GF-D8 (cell line): ENCODE results near the gene CAP1.
"Not testable (repeated sequence)": the region's sequence is repeated elsewhere in the genome, so short reads cannot be mapped to it uniquely, and the experiment has no call there.

Source experiments
- DNase-seq: peaks from one replicate; lab custom pipeline; 2025; lab: John Stamatoyannopoulos, UW

The CAP1 gene

DNA sequence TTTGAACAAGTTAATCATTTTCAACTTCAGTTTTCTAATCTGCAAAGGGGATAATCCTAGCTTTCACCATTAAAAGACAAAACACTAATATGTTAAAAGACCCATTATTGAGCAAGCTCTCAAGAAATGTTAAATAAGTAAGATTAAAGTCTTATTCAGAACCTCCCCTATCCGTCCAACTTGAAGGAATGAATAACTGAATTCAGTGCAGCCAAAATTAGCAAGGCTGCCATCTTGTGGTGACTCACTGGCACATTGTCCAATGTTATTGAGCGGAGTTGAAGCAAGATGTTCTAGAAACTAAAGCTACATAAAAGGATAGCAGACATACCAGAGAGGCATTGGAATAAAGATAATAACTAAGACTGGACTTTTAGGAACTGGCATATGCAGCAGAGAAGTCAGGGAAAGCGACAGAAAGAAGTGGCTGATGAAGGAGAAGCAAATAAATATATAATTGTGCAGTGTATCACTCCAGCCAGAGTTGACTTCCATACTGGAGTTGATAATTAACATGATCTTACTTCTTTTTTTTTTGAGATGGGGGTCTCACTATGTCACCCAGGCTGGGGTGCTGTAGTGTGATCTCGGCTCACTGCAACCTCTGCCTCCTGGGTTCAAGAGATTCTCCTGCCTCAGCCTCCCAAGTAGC is 8.2 kb upstream of the CAP1 start:
- DNase-seq, result peak; percentile 17

DNA sequence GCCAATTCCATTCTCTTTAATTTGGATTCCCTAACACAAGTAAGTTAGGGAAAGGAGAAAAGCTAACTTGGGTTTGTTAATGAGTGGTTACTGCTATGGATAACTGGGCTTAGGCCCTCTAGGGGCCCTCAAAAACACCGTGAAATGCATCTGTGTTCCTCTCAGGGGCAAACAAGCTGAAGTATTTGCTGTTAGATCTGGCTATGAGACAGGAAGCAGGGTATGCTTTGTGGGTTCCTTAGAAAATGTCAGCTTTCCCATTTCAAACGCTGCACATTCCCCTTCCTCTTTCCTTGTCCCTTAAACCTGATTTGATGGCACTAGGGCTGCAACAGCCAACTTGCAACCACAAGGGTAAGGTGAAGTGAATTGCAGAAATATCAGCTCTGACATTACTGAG is 5.7 kb upstream of the CAP1 start:
- DNase-seq, result peak; percentile 48

DNA sequence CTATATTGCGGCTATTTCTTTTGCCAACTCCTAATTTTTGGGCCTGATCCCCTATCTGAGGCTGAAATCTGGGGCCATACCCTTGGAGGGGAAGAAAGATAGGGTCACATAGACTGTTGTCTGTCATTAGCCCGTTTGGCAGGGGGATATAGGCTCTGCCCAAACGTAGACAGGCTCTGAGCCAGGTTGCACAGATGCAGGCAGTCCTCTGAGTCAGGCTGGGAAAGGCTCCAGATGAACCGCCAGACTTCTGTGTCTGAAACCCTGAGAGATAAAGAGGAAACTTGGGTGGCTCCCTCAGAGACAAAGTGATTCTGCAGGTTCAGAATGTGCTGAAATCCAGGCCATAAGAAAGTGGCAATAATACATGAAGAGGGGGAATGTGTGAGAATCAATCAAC is 4.0 kb upstream of the CAP1 start:
- peak; percentile 47 for DNase-seq

DNA sequence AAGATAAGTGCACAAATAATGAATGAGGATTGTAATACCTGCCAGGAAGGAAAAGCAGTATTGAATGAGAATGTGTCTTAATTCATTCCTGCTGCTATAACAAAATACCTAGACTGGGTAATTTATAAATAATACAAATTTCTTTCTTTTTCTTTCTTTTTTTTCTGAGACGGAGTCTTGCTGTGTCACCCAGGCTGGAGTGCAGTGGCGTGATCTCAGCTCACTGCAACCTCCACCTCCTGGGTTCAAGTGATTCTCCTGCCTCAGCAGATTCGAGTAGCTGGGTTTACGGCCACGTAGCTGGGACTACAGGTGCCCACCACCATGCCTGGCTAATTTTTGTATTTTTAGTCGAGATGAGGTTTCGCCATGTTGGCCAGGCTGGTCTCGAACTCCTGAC is 3.3 kb upstream of the CAP1 start:
- not testable (repeated sequence) for DNase-seq

DNA sequence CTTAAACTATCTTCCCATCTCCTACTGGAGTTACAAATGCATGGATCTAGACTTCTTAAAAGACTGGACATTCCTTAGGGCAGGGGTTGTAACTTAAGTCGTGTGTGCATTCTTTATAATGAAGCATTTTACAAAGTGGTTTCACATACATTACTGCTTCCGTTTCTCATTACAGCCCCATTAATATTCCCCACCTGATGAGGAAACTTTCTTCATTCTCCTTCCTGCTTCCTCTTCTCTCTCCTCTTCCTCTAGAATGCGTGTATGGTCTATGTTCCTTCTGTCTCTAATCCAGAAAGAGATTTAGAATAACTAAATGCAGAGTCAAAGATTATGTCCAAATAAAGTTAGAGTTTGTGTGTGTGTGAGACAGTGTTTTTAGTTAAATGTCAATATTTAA is 1.8 kb upstream of the CAP1 start:
- DNase-seq, result peak; percentile 61

DNA sequence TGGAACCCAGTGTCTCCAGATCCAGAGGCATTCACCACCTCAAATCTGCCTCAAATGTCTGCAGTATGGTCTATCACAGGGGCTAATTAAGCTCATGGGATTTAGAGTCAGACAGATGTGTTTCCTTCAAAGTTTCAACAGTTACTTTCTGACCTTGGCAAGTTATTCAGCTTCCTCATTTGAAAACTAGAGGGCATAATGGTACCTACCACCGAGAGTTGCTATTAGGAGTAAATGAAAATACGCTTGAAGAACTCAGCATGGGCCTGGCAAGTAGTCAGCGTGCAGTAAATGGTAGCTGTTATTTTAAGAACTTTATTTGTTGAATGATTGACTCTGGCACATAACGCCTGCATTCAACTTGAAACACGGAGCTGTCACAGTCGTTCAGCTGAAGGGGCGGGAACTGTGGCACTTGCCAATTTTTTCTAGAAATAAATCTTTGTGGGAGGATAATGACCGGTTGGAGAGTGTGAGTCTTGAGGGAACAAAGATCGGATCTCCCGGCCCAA is 1.2 kb upstream of the CAP1 start:
- peak; percentile 87 for DNase-seq

DNA sequence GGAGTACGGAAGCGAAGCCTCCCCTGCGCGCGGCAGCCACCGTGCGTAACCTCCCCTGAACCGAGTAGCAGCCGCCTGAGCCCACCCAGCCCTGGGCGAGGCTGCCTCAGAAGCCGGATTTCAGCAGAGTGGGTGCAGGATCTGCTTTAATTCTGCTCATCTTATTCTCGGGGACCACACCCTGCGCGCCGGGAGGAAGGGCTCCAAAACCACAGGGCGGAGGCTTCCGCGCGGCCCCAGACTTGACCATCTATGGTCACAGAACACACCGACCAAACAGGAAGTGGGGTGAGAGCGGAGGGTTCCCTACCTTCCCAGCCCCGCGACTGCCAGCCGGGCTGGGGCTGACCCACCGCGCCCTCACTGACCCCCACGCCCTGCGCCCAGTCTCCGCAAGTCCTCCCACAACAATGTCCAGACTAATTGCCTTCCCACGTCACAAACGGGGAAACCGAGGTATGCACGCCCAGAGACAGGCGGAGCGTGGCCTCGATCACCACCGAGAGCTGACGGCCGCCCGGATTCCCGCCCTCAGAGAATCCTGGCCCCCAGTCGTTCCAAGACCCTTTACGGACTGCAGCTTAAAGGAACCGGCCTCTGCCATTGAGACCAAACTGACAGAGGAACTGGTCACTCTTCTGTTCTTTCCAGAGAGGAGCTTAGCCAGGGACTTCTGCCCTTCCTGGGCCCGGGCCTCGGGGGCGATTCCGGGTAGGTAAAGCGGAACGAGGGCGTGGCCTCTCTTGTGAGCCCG is 595 bp upstream of the CAP1 start:
- peak; percentile 71 for DNase-seq

DNA sequence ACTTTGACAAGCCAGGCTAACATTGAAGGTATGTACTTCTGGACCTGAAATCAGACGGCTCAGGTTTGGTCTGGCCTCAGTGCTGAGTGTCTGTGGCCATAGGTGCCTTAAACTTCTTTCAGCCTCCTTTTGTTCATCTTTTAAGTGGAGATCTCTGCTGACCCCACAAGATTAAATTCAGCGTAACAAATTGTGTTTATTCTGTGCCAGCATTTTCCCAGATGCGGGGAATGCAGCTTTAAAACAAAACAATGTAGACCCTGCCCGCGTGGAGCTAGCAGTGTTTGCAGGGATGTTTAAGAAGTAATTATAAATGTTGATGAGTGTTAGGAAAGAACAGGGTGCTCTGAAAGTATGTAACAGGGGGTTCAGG is 923 bp downstream of the CAP1 start:
- DNase-seq, result no peak

DNA sequence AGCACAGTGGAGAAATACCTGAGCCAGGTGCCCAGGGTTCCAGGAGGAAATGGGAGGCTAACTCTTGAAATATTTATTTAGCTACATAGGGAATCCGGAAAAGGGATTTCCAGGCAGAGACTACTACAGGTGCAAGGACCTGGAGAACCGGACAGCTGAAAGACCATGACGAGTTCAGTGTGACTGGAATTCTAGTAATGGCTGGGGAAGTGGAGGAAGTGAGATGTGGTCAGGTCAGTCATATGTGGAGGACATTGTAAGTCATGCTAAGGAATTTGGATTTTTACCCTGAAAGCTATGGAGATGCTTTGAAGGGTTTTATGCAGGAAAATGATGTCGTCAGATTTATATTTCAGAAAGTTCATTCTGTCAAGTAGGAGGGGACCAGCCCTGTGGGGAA is 1.8 kb downstream of the CAP1 start:
- DNase-seq, result no peak

DNA sequence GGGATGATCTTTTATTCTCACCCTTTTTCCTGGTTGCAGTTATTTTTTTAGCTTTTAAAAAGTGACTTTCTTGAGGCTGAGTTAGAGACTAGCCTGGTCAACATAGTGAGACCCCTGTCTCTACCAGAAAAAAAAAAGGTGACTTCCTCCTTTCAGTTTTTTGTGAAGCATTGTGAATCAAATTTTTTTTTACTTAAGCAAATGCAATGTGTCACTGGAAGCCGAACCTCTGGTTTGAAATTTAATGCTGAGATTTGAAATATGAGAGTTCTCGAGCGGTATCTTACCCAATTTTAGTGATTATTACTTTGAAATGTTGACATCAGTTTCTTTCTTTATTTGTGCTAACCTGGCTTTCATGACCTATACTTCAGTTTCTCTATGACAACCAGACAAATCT is 3.6 kb downstream of the CAP1 start:
- DNase-seq, result no peak

DNA sequence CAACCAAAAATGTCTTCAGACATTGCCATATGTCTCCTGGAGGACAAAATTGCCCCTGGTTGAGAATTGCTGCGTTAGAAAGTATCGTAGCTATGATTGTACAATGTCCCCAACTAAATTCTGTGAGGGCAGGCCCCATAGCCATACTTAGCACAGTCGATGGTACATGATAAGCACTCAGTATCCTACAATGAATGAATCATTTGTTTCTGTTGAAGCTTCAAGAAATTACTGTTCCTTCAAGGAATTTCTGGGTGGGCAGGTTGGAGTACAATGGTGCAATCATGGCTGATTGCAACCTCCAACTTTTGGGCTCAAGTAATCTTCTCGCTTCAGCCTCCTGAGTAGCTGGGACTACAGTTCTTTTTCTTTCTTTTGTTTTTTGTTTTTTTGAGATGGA is 4.7 kb downstream of the CAP1 start:
- DNase-seq, result no peak

DNA sequence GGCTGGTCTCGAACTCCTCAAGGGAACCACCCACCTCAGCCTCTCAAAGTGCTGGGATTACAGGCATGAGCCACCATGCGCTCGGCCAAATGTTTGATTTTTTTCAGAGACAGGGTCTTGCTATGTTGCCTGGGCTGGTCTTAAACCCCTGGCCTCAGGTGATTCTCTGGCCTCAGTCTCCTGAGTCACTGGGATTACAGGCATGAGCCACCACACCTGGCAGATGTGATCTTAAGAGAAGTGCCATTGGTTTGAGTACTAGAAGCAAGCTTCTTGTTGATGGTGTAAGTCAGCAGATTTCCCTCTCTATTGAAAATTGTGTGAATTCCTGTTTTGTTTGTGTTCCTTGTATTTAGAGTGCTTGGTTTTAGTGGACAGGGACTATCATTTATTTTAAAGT is 5.2 kb downstream of the CAP1 start:
- no peak for DNase-seq

DNA sequence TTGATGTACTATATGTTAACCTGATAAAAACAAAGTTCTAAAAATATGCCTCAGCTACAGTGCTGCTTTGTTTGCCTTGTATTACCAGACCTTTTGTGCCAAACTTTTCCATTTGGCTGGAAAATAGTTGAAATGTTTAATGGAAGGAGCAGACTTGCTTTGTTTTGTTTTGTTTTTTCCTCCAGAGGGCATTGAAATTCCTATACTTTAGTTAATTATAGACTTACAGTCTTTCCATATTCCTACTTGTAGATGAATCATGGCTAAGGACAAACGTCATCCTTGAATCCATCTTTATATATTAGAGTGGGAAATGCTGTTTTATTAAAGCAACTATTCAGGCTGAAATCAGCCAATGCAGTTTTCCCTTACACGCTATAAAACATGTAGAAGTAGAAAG is 6.7 kb downstream of the CAP1 start:
- no peak for DNase-seq

DNA sequence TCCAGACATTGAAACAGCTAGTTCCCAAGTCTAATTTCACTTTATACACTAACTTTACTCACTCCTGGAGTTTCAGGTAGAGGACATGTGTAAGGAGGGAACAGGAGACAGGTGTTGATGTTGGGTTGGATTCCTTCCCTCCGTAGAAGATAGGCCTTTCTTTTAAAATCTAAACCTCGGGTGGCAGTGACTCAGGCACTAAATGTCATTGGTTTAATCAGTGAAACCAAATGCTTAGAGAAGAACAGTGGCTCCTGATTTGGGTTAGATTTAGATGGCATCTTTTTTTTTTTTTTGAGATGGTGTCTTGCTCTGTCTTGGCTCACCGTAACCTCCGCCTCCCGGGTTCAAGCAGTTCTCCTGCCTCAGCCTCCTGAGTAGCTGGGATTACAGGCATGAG is 7.2 kb downstream of the CAP1 start:
- no peak for DNase-seq

DNA sequence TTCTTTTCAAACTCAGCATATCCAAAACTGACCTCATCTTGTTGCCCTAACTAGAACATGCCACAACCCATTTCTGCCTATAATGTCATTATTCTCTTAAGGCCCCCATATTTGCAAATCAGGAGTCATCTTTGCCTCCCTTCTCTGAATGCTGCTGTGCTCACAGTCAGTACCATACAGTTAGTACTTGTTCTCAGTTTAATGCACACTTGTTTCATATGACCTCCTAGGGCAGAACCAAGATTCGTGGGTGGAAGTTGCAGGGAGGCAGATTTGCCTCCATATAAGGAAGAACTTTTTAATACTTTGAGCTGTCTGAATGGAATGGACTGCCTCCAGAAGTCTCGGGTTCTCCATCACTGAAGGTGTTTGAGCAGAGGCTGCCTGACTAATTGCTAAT is 9.2 kb downstream of the CAP1 start:
- DNase-seq, result no peak

DNA sequence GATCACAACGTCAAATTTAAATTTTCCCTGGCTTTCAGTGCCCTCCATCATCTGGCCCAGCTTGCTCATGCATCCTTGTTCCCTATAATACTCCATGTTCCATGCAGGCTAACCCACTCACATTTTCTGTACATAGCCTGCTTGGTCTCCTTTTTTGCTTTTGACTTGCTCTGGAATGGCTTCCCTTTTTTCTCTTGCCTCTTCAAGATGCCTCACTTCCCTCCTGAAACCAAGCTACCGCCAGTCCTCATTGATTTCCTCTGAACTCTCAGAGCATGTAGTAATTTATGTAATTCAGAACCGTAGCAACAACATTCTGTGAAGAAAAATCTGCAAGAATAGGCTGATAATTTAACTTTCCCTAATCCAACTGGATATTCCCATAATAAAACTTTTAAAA is 10.3 kb downstream of the CAP1 start:
- peak; percentile 12 for DNase-seq

DNA sequence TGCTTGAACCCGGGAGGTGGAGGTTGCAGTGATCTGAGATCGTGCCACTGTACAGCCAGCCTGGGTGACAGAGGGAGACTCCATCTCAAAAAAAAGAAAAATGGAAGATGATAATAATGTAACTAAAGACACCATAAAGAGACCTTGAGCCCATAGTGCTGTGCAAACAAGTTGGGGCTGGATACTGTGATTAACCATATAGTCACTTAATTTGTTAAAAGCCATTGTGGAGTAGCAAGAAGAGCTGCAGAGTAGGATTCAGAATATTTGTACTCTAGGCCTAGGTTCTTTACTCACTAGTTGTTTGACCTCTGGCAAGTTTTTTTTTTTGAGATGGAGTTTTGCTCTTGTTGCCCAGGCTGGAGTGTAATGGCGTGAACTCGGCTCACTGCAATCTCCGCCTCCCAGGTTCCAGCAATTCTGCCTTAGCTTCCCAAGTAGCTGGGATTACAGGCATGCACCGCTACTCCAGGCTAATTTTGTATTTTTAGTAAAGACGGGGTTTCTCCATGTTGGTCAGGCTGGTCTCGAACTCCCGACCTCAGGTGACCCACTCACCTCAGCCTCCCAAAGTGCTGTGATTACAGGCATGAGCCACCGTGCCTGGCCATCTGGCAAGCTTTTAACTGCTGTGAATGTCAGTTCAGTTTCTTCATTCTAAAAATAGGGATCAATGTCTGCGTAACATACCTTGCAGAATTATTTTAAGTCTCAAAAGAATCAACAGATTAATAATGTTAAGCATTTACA is 12.8 kb downstream of the CAP1 start:
- no peak for DNase-seq

DNA sequence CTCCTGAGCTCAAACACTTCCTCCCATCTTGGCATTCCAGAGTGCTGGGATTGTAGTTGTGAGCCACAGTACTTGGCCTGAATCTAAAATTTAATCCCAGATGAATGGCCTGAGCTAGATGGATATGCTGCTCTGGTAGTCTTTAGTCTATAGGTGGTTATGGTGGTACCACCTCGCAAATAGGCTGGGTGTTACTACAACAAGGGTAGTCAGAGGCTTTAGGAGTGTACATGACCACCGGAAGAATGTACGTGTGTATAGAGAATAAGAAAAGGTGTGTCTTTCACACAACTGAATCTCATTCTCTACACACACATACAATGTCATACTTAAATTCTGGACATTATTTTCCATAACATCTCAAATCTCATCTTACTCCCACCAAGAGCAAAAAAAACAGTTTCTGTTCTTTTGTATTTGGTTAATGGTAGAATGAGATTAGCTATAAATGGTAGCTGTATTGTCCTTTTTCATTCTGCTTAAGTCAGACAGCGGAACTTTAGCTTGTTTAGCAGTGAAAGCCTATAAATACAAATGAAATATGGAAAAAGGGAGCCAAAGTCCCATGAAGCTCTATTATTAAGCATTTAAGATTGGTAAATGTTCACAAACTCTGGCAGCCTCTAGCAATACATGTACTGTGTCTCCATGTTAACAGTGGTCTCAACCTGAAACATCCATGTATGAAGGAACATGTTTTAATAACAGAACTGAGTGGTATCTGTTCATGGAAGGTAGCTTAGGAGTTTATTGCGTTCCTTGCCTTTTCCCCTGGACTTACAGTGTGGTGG is 16.2 kb downstream of the CAP1 start:
- DNase-seq, result no peak

DNA sequence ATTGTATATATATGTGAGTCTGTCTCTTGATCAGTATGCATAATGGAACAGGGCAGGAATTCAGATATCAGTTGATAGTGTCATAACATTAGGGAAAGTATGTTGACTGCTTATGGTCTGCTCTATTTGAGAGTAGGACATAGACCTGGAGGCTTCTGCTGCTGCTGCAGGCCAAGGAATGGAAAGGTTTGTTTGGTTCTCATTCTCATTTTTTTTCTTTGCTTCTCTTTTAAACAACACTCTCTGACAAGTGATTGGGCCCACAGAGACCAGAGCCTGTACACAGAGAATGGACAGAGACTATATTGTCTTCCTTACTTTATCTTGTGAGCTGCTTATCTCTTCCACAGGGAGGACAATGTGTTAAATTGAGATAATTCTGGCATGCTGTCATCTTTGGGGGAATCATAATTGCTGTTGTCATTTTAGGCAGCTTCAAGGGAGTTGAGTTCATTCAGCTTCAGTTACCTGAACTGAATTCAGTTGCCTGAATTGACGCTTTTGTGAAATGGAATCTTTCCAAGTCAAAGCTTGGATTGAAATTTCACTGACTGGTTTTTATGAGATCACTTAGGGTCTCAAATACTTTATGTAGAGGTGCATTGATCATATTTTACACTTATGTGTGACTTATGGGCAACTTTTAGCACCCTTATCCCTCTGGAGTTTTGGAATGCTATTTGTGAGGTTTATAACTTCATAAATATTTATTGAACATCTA is 16.9 kb downstream of the CAP1 start:
- peak; percentile 12 for DNase-seq

DNA sequence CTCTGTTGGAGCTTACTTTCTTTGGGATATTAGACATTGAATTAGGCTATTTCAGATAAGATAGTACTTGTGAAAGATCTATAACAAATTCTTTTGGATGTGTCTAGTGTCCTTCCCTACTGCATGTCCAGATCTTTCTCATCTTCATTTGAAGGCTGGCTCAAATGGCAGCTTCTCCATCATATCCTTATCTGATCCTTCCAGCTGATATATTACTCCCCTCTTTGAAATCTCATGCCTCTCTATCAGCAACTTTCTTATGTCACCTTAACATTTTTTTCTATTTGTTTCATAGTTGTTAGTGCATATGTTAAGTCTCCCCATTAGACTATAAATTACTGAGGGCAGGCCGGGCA is 17.5 kb downstream of the CAP1 start:
- DNase-seq, result no peak

DNA sequence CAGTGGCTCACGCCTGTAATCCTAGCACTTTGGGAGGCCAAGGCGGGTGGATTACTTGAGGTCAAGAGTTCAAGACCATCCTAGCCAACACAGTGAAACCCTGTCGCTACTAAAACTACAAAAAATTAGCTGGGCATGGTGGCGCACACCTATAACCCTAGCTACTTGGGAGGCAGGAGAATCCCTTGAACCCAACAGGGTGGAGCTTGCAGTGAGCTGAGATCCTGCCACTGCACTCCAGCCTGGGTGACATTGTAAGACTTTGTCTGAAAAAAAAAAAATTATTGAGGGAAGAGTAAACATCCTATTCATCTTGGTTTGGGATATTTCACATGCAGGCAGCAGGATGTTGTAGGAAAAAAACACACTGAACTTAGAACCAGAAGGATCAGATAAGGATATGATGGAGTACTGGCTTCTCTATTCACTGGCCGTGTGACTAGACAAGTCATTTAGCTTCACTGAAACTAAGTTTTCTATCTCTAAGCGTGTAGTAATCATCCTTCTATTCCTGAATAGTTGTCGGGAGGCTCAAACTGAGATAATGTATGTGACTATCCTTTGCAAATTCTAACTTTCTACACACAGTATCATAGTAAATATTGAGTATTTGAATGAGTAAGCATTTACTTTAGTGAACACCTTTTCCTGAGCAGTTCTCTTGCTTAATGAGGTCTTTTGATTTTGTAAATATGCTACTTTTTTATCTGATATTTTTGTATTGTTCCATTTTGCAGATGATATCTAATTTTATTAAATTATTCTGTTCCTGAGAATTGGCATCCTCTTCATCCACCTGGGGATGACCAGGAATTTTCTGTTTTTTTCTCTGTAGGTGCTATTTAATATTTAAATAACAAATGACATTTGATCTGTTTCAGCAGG is 18.2 kb downstream of the CAP1 start:
- no peak for DNase-seq
